DOHH2 (cell line): Measurements from ENCODE around the gene TBC1D14.

Source experiments
- H3F3A ChIP-seq: fragments of 200-600 bp; sonication (generic), shearing (Covaris generic); 2 replicates; pipeline ENCODE4 v1.6.0; 2016; ENCODE audit warnings: antibody characterized with exemption, mild to moderate bottlenecking; ENCODE audit not compliant: control insufficient read depth, insufficient read depth
- H3K27ac ChIP-seq: fragments of 200-600 bp; sonication (generic); 2 replicates; pipeline ENCODE4 v1.5.1; 2014; ENCODE audit warnings: low read depth, mild to moderate bottlenecking, low read length, moderate library complexity
- H3K27me3 ChIP-seq: fragments of 200-600 bp; sonication (generic); 2 replicates; pipeline ENCODE4 v1.6.1; 2014; ENCODE audit warnings: mild to moderate bottlenecking, low read length, mixed read lengths; ENCODE audit not compliant: control insufficient read depth
- H3K36me3 ChIP-seq: fragments of 200-600 bp; sonication (generic); 2 replicates; pipeline ENCODE4 v1.6.1; 2014; ENCODE audit warnings: mild to moderate bottlenecking, low read length, moderate library complexity, mixed read lengths; ENCODE audit not compliant: control insufficient read depth
- H3K4me1 ChIP-seq: fragments of 200-600 bp; sonication (generic); 2 replicates; pipeline ENCODE4 v1.6.1; 2014; ENCODE audit warnings: mild to moderate bottlenecking, low read length, mixed read lengths; ENCODE audit not compliant: control insufficient read depth
- H3K4me2 ChIP-seq: fragments of 200-600 bp; sonication (generic); 2 replicates; pipeline ENCODE4 v1.6.0; 2014; ENCODE audit warnings: mild to moderate bottlenecking, low read length, moderate library complexity
- H3K4me3 ChIP-seq: fragments of 200-600 bp; sonication (generic); 2 replicates; pipeline ENCODE4 v1.5.1; 2014; ENCODE audit warnings: mild to moderate bottlenecking, low read length, mixed read lengths
- H3K79me2 ChIP-seq: fragments of 200-600 bp; sonication (generic); 2 replicates; pipeline ENCODE4 v1.6.1; 2014; ENCODE audit warnings: mild to moderate bottlenecking, low read length, mixed read lengths; ENCODE audit not compliant: control insufficient read depth
- H3K9me2 ChIP-seq: fragments of 200-600 bp; sonication (generic); replicated peaks from 2 replicates; pipeline ENCODE4 v1.6.1; 2014; ENCODE audit warnings: mild to moderate bottlenecking, low read length, mixed read lengths; ENCODE audit not compliant: control insufficient read depth
- H3K9me3 ChIP-seq: fragments of 200-600 bp; sonication (generic); 2 replicates; pipeline ENCODE4 v1.6.1; 2014; ENCODE audit warnings: antibody characterized with exemption, low read length, mixed read lengths; ENCODE audit not compliant: control insufficient read depth, insufficient read depth
- H4K20me1 ChIP-seq: fragments of 200-600 bp; sonication (generic); 2 replicates; pipeline ENCODE4 v1.6.0; 2014; ENCODE audit warnings: low read depth, mild to moderate bottlenecking, antibody characterized with exemption, low read length, moderate library complexity; ENCODE audit not compliant: control insufficient read depth, insufficient read depth
- EZH2phosphoT487 ChIP-seq: fragments of 200-600 bp; sonication (generic); IDR thresholded peaks from 2 replicates; pipeline ENCODE4 v1.6.1; 2017; ENCODE audit warnings: borderline replicate concordance, mild to moderate bottlenecking, antibody characterized with exemption, low read length, moderate library complexity, mixed read lengths
- TF ChIP-seq, protein P1 (sequence below): fragments of 200-600 bp; sonication (generic); IDR thresholded peaks from one replicate; pipeline ENCODE4 v1.5.1; 2014; ENCODE audit warnings: antibody characterized with exemption, mild to moderate bottlenecking, low read depth, low read length; ENCODE audit not compliant: poor library complexity, severe bottlenecking

The TBC1D14 gene

DNA sequence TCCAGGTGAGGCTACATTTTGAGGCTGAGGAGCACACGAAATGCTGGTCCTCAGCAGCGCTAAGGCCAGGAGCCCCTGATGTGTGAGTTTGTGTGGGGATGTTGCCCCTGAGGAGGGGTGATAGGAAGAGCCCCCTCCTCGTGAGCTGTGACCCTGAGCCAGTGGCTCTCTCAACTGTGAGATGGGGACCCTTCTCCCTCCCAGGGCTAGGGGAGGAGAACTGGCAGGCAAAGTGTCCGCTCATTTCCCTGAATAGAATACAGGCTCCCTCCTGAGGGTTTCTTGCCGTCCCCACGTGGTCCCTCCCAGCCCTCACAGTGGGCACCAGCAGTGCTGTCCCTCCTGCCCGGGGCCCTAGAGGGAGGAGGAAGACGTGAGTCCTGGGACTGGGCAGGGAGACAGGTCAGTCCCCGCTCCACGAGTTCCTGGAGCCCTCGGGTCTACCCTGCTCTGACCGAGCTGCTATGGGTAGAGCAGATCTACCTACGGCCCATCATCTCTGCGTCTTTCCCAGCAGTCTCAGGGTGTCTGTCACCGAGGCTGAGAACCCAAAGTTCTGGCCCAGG is 21.0 kb upstream of the TBC1D14 start:
- no peak overlapping the region for H3K4me2 ChIP-seq
- TF ChIP-seq EZH2phosphoT487, result no peak
- TF ChIP-seq, protein P1, sequence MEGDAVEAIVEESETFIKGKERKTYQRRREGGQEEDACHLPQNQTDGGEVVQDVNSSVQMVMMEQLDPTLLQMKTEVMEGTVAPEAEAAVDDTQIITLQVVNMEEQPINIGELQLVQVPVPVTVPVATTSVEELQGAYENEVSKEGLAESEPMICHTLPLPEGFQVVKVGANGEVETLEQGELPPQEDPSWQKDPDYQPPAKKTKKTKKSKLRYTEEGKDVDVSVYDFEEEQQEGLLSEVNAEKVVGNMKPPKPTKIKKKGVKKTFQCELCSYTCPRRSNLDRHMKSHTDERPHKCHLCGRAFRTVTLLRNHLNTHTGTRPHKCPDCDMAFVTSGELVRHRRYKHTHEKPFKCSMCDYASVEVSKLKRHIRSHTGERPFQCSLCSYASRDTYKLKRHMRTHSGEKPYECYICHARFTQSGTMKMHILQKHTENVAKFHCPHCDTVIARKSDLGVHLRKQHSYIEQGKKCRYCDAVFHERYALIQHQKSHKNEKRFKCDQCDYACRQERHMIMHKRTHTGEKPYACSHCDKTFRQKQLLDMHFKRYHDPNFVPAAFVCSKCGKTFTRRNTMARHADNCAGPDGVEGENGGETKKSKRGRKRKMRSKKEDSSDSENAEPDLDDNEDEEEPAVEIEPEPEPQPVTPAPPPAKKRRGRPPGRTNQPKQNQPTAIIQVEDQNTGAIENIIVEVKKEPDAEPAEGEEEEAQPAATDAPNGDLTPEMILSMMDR, result no peak
- no peaks in the 10 kb centered on the region for H3K79me2 ChIP-seq

GRCh38 chr4:6889101-6889735 is 20.4 kb upstream of the TBC1D14 start:
- H3K4me1 ChIP-seq, result peaks cover 9% of the 10 kb centered on the region
- peaks cover 10% of the 10 kb centered on the region for H3K9me3 ChIP-seq
- no peaks in the 10 kb centered on the region for H3K27me3 ChIP-seq
- no peak overlapping the region for H3K27ac ChIP-seq
- H4K20me1 ChIP-seq, result no peaks in the 10 kb centered on the region
- no peak overlapping the region for H3K4me3 ChIP-seq
- TF ChIP-seq, protein P1, result no peak
- TF ChIP-seq EZH2phosphoT487, result no peak
- no peaks in the 10 kb centered on the region for H3K79me2 ChIP-seq
- H3K9me2 ChIP-seq, result no peaks in the 10 kb centered on the region
- 0 out of 2 replicates have a peak, but pooled peaks cover under 1% of the 10 kb centered on the region for H3F3A ChIP-seq
- H3K4me2 ChIP-seq, result no peak overlapping the region
- no peaks in the 10 kb centered on the region for H3K36me3 ChIP-seq

More for the DNA sequence above, 21.0 kb upstream of the TBC1D14 start:
- H3K4me3 ChIP-seq, result no peak overlapping the region
- H3K4me1 ChIP-seq, result peaks cover 9% of the 10 kb centered on the region
- H3K9me3 ChIP-seq, result peaks cover 10% of the 10 kb centered on the region
- H3K27ac ChIP-seq, result no peak overlapping the region
- H3K27me3 ChIP-seq, result no peaks in the 10 kb centered on the region
- H4K20me1 ChIP-seq, result no peaks in the 10 kb centered on the region
- H3K36me3 ChIP-seq, result no peaks in the 10 kb centered on the region
- H3K9me2 ChIP-seq, result no peaks in the 10 kb centered on the region
- H3F3A ChIP-seq, result 0 out of 2 replicates have a peak, but pooled peaks cover 5% of the 10 kb centered on the region

- H4K20me1 ChIP-seq, result no peaks in the 10 kb centered on the region
- H3K36me3 ChIP-seq, result no peaks in the 10 kb centered on the region
- H3K4me2 ChIP-seq, result no peak overlapping the region
- H3K79me2 ChIP-seq, result no peaks in the 10 kb centered on the region
- no peak overlapping the region for H3K27ac ChIP-seq
- H3K9me2 ChIP-seq, result no peaks in the 10 kb centered on the region
- TF ChIP-seq, protein P1, result no peak
- TF ChIP-seq EZH2phosphoT487, result no peak
- H3K4me3 ChIP-seq, result no peak overlapping the region
- no peaks in the 10 kb centered on the region for H3F3A ChIP-seq
- H3K9me3 ChIP-seq, result peaks cover 10% of the 10 kb centered on the region
- no peaks in the 10 kb centered on the region for H3K27me3 ChIP-seq
- H3K4me1 ChIP-seq, result peaks cover 9% of the 10 kb centered on the region
Observed at GRCh38 chr4:6889736-6890324, 19.8 kb upstream of the TBC1D14 start.
